GM19455 (cell line): Measurements from ENCODE around the gene SLC9A9.
A peak's percentile ranks its signal among the peaks of the same experiment; 100 is the strongest.

ENCODE experiments used
- ATAC-seq: cut with Tn5 transposase; IDR thresholded peaks from one replicate; pipeline ENCODE4 v1.9.1; 2021; ENCODE audit not compliant: unreplicated experiment

The SLC9A9 gene

DNA sequence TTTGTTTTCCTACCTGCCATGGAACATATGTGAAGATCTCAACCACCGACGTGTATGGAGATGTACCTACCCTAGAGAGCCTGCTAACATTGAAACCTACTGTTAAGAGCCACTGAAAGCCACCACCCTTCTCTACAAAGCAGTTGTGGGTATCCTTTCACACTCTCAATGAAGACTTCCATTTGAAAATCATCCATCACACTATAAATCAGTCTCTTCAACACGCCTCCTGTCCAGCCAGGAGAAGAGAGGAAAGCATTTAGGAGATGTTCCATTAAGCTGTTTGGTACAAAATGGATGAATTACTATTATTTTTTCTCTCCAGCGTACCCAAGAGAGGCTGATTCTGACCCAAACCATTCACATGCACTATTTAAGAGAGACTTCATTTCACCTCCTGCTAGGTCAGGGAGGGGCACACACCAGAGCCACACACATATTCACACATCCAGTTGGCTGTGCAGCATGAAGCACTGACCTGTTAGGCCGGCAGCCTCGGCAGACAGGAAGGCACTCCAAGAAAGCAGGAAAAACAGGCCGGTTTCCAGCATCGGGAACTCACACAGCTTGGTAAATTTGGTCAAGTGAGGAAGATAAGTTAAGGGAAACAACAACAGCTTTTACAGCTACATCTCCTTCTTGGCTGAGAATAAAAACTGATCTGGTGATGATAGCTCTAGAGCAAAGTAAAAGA is 274.5 kb downstream of the SLC9A9 start:
- ATAC-seq: no peak

DNA sequence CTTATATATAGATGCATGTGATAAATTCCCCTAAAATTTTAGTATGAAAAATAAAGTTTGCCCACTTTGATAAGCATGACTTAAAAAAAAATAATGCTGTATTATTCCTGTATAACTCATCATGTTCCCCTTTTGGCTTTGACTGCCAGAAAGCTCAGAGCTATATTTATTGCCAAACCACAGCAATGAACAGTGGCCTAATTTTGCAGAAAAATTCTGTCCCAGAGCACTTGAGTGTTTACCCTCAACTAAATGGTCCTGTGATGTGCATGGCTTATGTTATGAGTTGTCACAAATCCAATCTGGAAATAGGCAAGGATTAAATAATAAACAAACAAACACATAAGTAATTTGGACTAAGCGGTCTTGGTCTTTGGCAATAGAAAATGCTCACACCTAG is 276.7 kb downstream of the SLC9A9 start:
- ATAC-seq: no peak

DNA sequence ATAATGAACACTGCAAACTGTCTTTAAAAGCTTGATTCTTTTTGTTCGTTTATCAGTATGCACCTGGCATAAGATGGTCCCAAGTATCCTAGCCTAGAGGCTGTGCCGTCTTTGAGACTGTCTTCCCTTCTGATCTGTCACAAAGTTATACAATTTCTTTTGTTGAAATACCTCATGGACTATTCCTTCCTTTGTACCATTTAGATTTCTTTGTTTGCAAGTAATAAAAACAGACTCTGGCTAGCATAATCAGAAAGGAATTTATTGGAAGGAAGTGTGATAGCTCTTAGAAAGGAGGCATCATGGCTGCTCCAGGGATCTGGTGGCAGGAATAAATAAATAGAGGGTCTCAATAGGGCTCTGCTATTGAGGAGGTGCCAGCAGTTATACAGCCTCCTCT is 280.4 kb downstream of the SLC9A9 start:
- no peak for ATAC-seq

DNA sequence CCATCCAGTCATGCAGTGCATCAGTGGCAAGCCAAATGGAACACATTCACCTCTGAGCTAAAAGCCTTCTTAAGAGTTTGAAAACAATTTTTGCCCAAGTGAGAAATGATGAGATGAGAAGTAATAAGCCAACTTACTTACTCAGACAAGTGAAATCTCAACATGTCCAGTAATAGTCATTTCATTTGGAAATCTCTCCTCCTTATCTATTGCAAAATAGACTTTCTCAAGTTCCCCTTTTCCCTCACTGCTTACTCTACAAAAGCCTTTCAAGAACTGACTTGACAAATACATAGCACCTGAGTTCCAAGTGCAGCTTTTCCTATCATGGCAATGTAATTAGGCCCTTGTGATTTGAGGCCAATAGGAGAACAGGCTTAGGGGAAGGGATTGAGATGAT is 282.3 kb downstream of the SLC9A9 start:
- ATAC-seq: no peak

DNA sequence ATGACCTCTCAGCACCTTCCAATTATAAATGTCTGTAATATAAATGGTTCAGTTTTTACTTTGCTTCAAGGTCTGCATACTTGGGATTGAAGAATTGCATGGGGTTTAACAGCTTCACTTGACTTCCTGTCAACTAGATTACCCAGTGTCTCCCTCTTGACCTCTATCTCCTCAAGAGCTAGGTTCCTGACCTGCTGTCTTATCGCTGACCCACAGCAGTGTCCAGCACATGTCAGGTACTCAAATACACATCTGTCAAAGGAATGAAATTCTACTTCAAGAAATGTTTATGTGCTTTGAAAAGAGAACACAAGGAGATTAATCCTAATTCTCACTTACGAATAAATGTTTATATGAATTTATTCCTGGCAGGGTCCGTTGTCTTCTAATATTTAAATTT is 284.5 kb downstream of the SLC9A9 start:
- ATAC-seq: no peak

DNA sequence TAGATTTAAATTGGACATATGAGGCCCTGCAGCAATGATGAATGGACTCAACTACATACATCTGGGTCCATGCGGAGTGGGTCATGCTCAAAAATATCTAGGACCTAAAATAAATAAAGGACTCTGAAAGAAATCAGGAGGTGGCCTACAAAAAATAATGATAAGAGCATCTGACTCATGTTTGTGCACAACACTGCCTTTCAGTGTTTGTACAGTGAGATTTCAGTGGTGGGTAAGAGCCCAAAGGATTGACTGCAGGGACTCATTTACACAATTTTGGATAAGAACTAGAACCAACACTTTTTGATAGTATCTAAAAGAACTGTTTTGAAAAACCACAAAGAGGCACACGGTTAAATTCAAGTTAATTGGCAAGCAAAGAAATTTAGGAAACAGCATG is 285.5 kb downstream of the SLC9A9 start:
- no peak for ATAC-seq

DNA sequence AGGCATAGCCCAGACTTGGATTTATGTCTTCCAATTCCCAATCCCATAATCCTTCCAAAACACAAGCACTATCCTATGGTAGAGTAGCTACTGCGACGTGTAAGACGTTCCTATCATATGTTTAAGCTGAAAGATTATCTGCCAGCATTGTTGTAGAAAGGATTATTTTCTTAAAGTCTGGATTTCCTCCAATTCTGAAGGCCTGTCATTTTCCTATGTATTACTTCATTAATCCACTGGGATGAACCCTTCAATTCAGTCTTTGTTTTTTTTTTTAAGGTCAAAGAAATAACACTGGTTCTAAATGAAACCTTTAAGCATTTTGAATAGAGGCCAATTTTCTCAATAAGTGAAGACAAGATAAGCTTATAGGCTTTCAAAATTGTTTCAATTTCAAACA is 289.0 kb downstream of the SLC9A9 start:
- no peak for ATAC-seq

DNA sequence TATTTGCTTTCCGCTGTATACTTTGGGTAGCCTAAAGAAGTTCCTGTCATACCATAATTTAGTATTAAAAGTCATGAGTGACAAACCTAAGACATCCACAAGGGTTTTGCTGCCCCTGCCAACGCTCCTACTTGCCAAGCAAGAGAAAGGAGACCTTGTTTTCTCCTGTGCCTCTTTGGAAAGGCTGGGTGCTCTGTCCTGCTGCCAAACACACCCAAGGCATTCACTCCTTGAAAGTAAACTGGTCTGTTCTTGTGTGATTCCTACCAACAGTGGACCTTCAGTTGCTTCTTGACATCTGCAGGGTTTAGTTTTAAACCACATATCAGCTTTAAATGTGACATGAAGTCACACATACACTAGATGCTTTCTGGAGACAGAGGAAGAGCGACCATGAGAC is 295.4 kb downstream of the SLC9A9 start:
- ATAC-seq: no peak

DNA sequence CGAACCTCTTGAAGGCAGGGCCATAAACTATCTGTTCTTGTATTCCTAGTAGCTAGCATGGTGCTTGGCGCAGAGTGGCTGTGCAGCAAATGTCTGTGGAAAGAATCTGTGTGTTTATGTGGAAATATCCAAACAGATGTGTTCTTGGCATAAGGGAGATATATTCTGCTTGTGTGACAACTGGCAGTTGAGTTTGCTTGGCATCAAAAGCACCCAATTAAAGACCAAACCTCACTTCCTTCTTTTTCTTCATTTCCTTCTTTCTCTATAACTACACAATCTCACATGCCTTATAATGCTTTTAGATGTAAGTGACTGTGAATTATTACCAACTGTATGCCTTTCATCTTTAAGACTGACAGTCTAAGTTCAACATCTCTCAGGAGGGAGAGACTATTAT is 296.5 kb downstream of the SLC9A9 start:
- ATAC-seq: no peak

DNA sequence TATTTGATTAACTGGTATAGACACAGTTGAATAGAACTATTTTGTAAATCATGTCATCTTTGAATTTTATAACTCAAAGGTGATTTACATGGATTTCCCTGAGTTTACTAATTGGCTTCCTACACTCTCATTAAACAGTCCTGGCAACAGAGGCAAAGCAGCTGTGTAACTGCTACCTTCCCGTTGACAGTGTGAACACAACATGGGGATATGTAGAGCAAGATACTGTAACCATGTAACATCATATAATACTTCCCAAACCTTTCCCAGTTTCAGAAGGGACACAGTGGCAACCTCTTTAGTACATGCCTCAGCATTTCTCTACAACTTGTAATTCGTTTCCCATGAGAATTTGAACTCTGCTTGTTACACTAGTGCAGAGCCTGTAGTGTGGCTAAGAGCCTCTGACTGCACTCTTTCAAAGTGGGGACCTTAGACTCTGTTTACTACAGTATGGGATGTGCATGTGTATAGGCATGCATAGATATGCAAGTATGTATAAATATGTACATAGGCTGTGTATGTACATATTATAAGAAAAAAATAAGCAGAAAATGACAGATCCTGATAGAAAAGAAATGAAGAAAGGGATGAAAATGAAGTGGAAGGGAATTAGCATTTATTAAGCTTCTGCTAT is 299.3 kb downstream of the SLC9A9 start:
- no peak for ATAC-seq

DNA sequence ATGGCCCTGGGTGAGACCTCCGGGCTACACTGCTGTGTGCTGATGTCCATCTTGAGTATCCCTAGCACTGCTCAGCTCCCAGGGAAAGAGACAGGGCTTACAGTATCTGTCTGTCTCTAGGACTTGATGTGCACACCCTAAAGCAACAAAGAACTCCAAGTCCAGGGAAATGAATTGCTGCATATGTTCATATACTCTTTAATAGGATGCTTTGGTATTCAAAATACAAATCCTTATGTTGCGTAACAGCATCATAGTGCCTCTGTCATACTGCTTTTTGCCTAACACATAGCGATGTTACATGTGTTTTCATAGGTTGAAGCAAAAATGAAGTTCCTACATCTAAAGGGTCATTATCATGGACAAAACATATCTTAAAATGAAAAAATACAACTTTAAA is 299.9 kb downstream of the SLC9A9 start:
- no peak for ATAC-seq

DNA sequence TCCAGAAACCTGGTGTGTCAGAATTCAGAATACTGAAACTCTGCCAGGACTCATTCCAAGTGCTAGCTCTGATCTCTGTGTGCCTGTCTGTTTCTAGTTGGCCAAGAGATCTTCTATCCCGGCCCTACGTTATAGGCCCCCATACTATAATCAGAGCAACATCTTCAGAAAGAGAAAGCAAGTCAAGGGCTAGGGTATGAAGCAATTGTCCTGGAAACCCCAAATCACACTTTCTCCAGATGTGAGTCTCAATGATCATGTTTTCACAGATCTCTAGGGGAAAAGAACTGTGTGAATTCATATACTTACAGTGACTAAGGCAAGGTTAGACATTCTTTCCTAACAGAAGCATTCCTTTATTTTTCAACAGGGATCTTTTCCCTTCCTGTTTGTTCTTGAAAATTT is 309.7 kb downstream of the SLC9A9 start:
- ATAC-seq: no peak

DNA sequence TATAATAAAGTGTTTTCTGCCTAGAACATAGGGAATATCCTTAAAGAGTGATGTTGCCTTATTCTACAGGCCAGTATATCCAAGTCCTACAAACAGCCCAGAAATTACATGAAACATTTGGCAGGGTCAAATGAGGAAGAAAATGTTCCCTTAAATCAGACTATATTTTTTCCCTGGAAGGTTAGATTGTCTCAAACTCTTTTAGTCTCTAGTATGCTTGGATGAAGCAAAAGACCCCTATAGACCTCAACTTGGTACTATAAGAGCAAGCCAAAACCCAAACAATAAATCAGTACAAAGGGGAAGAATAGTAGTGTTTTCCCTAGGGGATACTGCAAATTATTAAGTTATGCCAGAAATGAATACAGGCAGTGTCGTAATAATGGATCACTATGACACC is 310.2 kb downstream of the SLC9A9 start:
- no peak for ATAC-seq

DNA sequence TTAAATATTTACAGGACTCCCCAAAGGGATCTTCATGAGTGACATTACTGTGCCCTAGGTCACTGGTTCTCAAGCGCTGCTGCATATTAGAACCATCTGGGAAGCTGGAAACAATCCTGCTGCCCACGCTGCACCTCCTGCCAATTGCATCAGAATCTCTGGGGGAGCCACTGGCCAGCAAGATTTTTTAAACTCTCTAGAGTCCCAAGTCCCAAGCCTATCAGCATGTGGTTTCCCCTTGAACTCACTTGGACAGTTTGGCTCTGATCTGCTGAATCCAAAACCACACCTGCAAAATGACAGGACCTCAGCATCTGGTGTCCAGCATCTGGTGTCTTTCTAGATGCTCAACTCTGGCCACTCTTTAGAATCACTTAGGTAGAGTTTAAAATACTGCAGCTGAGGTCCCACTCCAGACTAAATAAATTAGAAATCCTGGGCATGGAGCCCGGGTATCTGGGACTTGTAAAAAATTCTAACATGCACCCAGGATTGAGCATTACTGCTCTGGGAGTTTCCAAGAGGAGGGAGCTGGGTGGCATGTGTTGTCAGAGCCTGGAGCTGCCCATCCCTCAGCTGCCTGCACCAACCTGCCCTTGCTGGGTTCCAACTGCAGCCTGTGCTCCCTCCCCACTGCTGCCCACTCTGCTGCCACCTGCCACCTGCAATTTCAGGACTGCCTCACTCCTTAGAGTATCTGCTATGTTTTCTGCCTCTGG is 311.3 kb downstream of the SLC9A9 start:
- ATAC-seq: no peak

DNA sequence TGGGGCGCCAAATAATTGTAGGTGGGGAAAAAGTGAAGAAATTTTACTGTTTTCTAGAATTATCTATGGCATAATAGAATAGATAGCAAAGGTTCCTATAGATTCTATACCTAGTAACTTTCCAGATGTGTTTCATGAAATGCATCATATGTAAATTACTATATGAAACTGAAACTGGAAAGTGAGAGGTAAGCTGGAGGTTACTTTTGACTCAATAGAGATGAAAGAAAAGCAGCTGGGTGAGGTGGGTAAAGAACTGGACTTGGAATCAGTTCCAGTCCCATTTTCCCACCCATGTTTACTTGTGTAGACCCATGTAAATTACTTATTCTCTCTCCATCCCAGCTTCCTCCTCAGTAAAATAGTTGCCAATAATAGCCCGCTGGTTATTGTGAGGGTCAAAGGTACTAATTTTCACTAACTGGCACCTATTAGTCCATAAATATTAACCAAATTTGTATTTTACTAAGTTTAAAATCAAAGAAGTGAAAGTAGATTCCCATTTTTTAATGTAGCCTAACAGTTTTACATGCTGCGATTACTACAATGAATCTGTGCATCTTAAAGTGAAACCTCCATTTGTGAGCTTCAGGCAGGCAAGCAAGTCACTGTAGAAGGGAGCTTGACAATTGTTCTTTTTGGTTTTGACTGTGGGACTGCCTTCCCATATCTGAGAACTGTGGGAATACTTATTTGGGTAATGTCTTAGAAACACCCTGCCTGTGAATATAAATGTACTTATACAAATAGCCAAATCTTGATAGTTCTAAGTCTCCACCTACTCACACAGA is 312.1 kb downstream of the SLC9A9 start:
- peak; percentile 94 for ATAC-seq

DNA sequence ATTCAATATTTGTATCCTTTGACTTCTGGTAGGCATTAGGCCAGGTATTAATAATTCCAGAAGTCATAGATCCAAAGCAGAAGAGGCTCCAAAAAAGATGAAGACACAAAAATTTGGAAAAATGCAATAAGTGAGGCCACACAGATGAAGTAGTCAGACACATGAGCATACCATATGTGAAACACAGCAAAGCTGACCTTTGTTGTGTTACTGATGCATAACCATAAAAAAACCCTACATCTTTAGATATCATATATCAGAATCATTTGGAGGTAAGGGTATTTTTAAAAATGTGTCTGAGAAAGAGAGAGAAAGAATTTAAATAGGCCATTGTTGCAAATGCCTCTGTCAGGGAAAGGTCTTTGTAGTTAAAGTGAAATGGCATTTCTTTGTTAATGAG is 314.9 kb downstream of the SLC9A9 start:
- no peak for ATAC-seq

DNA sequence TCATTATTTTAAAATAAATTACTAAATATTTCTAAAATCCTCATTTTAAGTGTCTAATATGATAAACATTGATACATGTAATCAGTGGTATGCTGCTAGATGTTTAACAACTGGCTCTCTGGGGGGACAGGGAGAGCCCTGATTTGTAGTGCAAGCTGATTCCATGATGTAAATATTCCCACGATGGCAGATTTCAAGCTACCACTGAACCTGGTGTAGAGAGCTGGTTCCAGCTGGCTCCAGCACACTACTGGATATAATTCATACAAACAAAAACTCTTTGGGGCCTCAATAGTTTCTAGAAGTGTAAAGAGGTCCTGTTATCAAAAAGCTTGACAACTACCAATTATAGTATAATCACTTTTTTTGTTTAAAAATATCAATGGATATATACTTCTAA is 316.2 kb downstream of the SLC9A9 start:
- ATAC-seq: no peak

DNA sequence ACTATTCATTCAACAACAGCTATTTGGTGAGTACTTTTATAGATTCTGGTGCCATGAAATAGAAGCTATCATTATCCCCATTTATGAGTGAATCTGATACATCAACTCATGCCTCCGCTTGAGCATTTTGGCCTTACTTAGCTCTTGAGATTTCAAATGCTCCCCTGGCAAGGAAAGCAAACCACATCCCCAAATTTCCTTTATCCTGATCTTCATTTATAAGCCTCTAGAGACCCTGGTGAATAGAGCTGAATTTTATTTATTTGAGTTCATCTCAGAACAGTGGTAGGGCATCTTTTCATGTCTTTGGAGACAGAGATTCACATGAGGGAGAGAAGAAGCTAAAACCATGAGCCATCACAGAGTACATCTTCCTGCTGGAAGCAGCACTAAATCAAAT is 317.2 kb downstream of the SLC9A9 start:
- ATAC-seq: no peak

DNA sequence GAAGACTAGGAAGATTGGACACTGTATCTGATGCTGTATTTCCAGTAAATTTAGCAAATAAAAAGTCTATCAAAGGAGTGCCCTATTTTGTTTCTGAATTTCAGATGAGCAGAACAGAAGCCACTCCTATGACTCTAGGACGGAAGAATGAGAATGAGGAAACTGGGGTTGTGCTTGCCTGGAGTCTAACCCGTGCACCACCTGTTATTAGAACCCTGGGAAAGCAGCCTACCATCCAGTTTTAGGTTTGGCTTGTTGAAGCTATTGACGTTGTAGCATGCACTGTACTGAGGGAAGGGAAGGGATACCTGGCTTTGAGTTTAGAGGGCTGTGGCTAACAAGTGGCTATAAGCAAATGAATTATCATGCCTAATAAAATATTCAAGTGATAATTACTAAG is 318.5 kb downstream of the SLC9A9 start:
- no peak for ATAC-seq

DNA sequence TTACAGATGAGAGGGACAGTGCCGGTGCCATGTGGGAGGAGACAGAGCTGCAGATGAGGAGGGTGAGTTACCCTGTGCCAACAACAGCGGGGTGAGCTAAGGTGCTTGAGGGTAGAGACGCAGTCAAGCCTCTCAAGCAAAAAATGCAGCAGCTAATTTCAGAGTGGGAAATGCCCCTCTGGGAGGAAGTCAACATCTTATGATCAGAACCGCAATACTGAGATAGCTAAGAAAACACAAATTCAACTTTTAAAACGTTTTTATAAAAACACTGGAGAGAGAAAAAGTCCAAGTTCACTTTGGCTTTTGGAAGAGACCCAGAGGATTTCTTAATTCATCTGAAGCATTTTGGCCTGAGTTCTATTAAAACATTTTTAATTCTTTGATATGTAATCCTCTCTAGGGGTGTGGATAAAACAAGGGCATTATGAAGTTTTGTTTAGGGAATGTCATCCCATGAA is 319.2 kb downstream of the SLC9A9 start:
- ATAC-seq: peak; percentile 60

DNA sequence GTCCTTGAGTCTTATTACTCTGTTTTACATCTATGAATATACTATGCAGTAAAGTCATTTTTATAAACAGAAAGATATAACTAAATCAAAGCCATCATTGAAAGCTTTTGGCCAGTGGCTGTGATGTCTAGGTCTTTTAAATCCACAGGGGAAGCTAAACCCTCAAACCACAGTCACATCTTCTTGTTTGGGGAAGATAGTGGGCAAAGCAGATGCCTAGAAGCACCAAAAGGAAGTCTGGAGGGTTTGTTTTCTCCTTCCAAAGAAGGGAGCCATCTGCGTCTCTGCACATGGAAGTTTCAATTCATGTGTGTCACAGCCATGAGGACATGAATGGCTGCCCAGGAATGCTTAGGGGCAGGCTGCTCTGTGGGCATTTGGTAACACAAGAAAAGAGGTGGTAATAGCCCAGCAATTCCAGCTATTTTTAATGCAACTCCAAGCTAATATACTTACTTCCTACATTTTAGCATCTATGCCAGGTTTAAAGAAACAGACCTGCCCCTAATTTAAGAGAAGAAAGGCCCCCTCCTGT is 322.2 kb downstream of the SLC9A9 start:
- no peak for ATAC-seq
